ENCODE measurements around the gene SDK2. TPM values are rescaled to one million over a fixed set of nuclear protein-coding genes. Genes with fewer than 3 reads are reported as not detected.

SDK2 gene
- polyA plus RNA-seq, 2 of the 4 experiments (the other 2 are of a cell fraction): 0.36 to 0.57 TPM

DNA sequence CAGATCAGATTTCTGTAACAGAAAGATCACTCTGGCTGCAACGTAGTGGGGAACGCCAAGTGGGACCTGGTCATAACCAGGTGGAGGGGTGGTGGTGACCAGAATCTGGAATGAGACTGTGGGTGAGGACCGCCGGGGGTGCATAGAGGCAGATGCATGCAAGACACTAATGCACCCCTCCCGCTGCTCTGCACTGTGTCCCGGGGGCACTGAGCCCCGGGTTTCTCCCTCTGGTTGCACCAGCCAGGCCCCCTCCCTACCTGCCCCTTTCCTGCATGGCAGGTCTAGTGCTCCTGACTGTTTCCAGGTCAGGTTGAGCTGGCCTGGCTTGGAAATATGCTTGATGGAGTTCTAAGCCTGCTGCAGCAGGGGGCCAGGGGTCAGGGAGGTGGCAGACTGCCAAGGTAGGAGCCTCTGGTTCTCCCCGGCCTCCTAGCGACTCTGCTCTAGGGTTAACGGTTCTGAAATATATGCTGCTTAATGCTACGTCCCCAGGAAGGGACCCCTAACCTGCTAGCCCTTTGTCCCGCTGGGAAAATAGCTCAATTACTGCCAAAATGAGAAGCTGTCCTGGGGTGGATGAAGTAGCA, 94.3 kb downstream of the SDK2 start:
- 0 out of 3 replicates have a peak, but pooled peaks cover 3% of the 10 kb centered on the region for H3K9me3 ChIP-seq
- ChIA-PET POLR2A (no interaction called here), CTCF (interaction anchor here (1.2 kb wide), 1 partner anchor 11 kb away, joined by 3 read pairs; no protein-coding TSS in a partner anchor)
- H3K4me2 ChIP-seq: no peak overlapping the region
- WGBS (ENCODE audit: missing lambda C conversion rate): 47% methylated on average over 12 of the region's 12 CpGs
- DNase-seq (ENCODE audit: low read depth in 1 of 2, low spot score in 1 of 2) (no peak), FAIRE-seq (no peak), ATAC-seq (no peak)
- TF ChIP-seq, protein P1, sequence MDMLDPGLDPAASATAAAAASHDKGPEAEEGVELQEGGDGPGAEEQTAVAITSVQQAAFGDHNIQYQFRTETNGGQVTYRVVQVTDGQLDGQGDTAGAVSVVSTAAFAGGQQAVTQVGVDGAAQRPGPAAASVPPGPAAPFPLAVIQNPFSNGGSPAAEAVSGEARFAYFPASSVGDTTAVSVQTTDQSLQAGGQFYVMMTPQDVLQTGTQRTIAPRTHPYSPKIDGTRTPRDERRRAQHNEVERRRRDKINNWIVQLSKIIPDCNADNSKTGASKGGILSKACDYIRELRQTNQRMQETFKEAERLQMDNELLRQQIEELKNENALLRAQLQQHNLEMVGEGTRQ (IDR thresholded peaks at IDR 0.05): no peak
- no peak for TF ChIP-seq HOXA7 (CRISPR knock-in tag; IDR thresholded peaks at IDR 0.05)
- no peak for TF ChIP-seq RARB (CRISPR knock-in tag; IDR thresholded peaks at IDR 0.05)
- TF ChIP-seq FOSB (CRISPR knock-in tag; IDR thresholded peaks at IDR 0.05): no peak
- no peak for TF ChIP-seq MAZ (IDR thresholded peaks at IDR 0.05; ENCODE audit: borderline replicate concordance, low read depth, low read length)
- TF ChIP-seq, protein P2, sequence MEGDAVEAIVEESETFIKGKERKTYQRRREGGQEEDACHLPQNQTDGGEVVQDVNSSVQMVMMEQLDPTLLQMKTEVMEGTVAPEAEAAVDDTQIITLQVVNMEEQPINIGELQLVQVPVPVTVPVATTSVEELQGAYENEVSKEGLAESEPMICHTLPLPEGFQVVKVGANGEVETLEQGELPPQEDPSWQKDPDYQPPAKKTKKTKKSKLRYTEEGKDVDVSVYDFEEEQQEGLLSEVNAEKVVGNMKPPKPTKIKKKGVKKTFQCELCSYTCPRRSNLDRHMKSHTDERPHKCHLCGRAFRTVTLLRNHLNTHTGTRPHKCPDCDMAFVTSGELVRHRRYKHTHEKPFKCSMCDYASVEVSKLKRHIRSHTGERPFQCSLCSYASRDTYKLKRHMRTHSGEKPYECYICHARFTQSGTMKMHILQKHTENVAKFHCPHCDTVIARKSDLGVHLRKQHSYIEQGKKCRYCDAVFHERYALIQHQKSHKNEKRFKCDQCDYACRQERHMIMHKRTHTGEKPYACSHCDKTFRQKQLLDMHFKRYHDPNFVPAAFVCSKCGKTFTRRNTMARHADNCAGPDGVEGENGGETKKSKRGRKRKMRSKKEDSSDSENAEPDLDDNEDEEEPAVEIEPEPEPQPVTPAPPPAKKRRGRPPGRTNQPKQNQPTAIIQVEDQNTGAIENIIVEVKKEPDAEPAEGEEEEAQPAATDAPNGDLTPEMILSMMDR (IDR thresholded peaks at IDR 0.05): no peak
- no peaks in the 10 kb centered on the region for H3K4me1 ChIP-seq
- no peak overlapping the region for H3K27ac ChIP-seq
- no peak overlapping the region for H3K4me3 ChIP-seq

DNA sequence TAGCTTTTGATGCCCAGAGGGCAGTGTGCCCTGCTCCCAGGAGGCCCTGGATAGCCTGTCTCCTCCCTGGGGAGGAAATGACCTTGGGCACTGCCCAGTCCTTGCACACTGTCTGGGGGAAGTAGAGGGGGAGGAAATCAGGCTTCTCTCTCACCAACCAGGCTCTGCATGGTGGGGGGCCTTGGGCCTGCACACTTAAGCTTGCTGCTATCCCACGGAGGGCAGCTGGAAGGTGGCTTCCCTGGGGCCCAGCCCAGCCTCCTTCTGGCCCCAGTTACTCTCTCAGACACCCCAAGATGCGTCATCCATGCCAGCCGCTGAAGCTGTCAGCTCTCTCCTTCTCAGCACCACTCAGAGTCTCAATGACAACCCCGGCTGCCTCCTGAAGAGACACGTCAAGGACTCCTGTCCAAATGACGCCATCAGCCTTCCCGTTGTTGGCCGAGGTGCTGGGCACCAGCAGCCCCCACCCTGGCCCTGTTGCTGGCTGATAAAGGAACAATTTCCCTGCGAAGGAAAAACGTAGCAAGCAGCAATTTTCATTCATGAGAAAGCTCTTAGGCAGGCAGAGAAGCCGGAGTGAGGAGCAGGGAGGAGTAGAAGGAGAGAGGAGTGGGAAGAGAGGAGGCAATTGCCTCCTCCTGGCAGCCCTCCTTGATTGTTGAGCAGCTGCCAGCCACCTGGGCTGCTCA, 95.5 kb downstream of the SDK2 start:
- ChIA-PET POLR2A (no interaction called here), CTCF (interaction anchor here (1.0 to 1.5 kb wide), 4 partner anchors 9 to 18 kb away, joined by 3 read pairs; no protein-coding TSS in a partner anchor)
- WGBS (ENCODE audit: missing lambda C conversion rate): 40% methylated on average over 11 of the region's 11 CpGs
- FAIRE-seq: no peak
- no peak overlapping the region for H3K4me2 ChIP-seq
- H3K4me1 ChIP-seq: no peaks in the 10 kb centered on the region
- no peaks in the 10 kb centered on the region for H3K9me3 ChIP-seq
- no peak overlapping the region for H3K4me3 ChIP-seq
- no peak for ATAC-seq
- TF ChIP-seq, protein P3, sequence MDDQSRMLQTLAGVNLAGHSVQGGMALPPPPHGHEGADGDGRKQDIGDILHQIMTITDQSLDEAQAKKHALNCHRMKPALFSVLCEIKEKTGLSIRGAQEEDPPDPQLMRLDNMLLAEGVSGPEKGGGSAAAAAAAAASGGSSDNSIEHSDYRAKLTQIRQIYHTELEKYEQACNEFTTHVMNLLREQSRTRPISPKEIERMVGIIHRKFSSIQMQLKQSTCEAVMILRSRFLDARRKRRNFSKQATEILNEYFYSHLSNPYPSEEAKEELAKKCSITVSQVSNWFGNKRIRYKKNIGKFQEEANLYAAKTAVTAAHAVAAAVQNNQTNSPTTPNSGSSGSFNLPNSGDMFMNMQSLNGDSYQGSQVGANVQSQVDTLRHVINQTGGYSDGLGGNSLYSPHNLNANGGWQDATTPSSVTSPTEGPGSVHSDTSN (IDR thresholded peaks at IDR 0.05): no peak
- TF ChIP-seq CHD2 (IDR thresholded peaks at IDR 0.05; ENCODE audit: low read length, partially characterized antibody): no peak
- TF ChIP-seq POLR2AphosphoS2 (conservative IDR thresholded peaks at IDR 0.05; ENCODE audit: low read length): no peak
- TF ChIP-seq NFE2L2 (conservative IDR thresholded peaks at IDR 0.05; ENCODE audit: low read length): no peak
- no peak for TF ChIP-seq SMC3 (IDR thresholded peaks at IDR 0.05)
- peak; percentile 87 for TF ChIP-seq ZFP36 (IDR thresholded peaks at IDR 0.05; ENCODE audit: borderline replicate concordance, partially characterized antibody)
- TF ChIP-seq, protein P4, sequence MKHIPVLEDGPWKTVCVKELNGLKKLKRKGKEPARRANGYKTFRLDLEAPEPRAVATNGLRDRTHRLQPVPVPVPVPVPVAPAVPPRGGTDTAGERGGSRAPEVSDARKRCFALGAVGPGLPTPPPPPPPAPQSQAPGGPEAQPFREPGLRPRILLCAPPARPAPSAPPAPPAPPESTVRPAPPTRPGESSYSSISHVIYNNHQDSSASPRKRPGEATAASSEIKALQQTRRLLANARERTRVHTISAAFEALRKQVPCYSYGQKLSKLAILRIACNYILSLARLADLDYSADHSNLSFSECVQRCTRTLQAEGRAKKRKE (CRISPR knock-in tag; IDR thresholded peaks at IDR 0.05; ENCODE audit: low read depth): no peak
- no peak for TF ChIP-seq RNF2 (IDR thresholded peaks at IDR 0.05; ENCODE audit: borderline replicate concordance, low read depth)
- DNase-seq (ENCODE audit: low read depth in 1 of 2, low spot score in 1 of 2): no peak
- no peak overlapping the region for H3K27ac ChIP-seq

DNA sequence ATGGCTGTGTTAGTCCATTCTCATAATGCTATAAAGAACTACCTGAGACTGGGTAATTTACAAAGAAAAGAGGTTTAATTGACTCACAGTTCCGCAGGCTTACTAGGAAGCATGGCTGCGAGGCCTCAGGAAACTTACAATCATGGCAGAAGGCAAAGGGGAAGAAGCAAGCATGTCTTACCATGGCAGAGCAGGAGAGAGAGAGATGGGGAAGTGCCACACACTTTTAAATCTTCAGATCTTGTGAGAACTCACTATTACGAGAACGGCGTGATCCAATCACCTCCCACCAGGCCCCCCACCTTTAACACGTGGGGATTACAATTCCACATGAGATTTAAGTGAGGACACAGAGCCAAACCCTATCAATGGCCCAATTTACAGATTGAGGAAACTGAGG, 96.5 kb downstream of the SDK2 start:
- ChIA-PET CTCF (interaction anchor here (1.4 to 1.5 kb wide), 2 partner anchors 13 to 17 kb away, joined by 3 read pairs; no protein-coding TSS in a partner anchor), POLR2A (no interaction called here)
- no peak overlapping the region for H3K4me3 ChIP-seq
- DNase-seq (ENCODE audit: low read depth in 1 of 2, low spot score in 1 of 2) (no peak), FAIRE-seq (no peak), ATAC-seq (no peak)
- no peak overlapping the region for H3K27ac ChIP-seq
- H3K4me2 ChIP-seq: no peak overlapping the region
- 76% methylated on average over 6 of the region's 6 CpGs for WGBS (ENCODE audit: missing lambda C conversion rate)
- TF ChIP-seq JUNB (IDR thresholded peaks at IDR 0.05): no peak
- no peak for TF ChIP-seq NPAS2 (CRISPR knock-in tag; IDR thresholded peaks at IDR 0.05; ENCODE audit: borderline replicate concordance)
- TF ChIP-seq, protein P5, sequence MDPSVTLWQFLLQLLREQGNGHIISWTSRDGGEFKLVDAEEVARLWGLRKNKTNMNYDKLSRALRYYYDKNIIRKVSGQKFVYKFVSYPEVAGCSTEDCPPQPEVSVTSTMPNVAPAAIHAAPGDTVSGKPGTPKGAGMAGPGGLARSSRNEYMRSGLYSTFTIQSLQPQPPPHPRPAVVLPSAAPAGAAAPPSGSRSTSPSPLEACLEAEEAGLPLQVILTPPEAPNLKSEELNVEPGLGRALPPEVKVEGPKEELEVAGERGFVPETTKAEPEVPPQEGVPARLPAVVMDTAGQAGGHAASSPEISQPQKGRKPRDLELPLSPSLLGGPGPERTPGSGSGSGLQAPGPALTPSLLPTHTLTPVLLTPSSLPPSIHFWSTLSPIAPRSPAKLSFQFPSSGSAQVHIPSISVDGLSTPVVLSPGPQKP (IDR thresholded peaks at IDR 0.05; ENCODE audit: low read depth, low read length): no peak
- TF ChIP-seq MAFK (IDR thresholded peaks at IDR 0.05; ENCODE audit: partially characterized antibody): no peak
- TF ChIP-seq GATA3 (IDR thresholded peaks at IDR 0.05; ENCODE audit: borderline replicate concordance): no peak
- TF ChIP-seq, protein P6, sequence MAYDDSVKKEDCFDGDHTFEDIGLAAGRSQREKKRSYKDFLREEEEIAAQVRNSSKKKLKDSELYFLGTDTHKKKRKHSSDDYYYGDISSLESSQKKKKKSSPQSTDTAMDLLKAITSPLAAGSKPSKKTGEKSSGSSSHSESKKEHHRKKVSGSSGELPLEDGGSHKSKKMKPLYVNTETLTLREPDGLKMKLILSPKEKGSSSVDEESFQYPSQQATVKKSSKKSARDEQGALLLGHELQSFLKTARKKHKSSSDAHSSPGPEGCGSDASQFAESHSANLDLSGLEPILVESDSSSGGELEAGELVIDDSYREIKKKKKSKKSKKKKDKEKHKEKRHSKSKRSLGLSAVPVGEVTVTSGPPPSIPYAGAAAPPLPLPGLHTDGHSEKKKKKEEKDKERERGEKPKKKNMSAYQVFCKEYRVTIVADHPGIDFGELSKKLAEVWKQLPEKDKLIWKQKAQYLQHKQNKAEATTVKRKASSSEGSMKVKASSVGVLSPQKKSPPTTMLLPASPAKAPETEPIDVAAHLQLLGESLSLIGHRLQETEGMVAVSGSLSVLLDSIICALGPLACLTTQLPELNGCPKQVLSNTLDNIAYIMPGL (CRISPR knock-in tag; IDR thresholded peaks at IDR 0.05; ENCODE audit: borderline replicate concordance): no peak
- H3K4me1 ChIP-seq: no peaks in the 10 kb centered on the region
- no peaks in the 10 kb centered on the region for H3K9me3 ChIP-seq

Measured in A549 (cell line).